SJSA1 (cell line): ENCODE results near the gene PGM1. TPM values are rescaled to one million over a fixed set of nuclear protein-coding genes. Genes with fewer than 3 reads are reported as not detected.

Experiments
- DNase-seq, 2 experiments: peaks; one replicate each; pipeline ENCODE4 v3.0.0-alpha.2; 2015 to 2020; ENCODE audit warnings: low spot score in 2 of 2, low read depth in 1 of 2
- H3K27ac ChIP-seq: fragments of 250-450 bp; sonication (Bioruptor Pico); 2 replicates; pipeline ENCODE4 v1.5.1; 2020; ENCODE audit warnings: mild to moderate bottlenecking, moderate library complexity
- H3K27me3 ChIP-seq: fragments of 250-450 bp; sonication (Bioruptor Pico); replicated peaks from 2 replicates; pipeline ENCODE4 v1.5.1; 2020; ENCODE audit warnings: mild to moderate bottlenecking, moderate library complexity
- H3K36me3 ChIP-seq: fragments of 250-450 bp; sonication (Bioruptor Pico); 2 replicates; pipeline ENCODE4 v1.5.1; 2020; ENCODE audit warnings: mild to moderate bottlenecking
- H3K4me1 ChIP-seq: fragments of 250-450 bp; sonication (Bioruptor Pico); replicated peaks from 2 replicates; pipeline ENCODE4 v1.6.1; 2021; ENCODE audit warnings: mild to moderate bottlenecking
- H3K4me3 ChIP-seq: fragments of 250-450 bp; sonication (Bioruptor Pico); 2 replicates; pipeline ENCODE4 v1.5.1; 2020; ENCODE audit warnings: mild to moderate bottlenecking
- H3K9me3 ChIP-seq: fragments of 250-450 bp; sonication (Bioruptor Pico); replicated peaks from 2 replicates; pipeline ENCODE4 v1.5.1; 2020; ENCODE audit warnings: mild to moderate bottlenecking
- total RNA-seq: library from RNA; depleted of rRNA; stranded (reverse); fragments of >200 nt; shearing (Covaris generic); gene quantifications from 2 replicates; pipeline ENCODE4 v1.2.3, GENCODE V29; 2014

Gene PGM1
- total RNA-seq, 1 experiment from 2014 or later: 42.6 TPM

- Histone ChIP-seq H3K36me3 (0 out of 2 replicates have a peak, but pooled peaks cover 7% of the 10 kb centered on the region), H3K27me3 (no peaks in the 10 kb centered on the region), H3K4me1 (no peaks in the 10 kb centered on the region), H3K4me3 (no peak overlapping the region), H3K9me3 (no peaks in the 10 kb centered on the region), H3K27ac (no peak overlapping the region)
- no peak for DNase-seq
Measured at GRCh38 chr1:63643926-63644325, 50.7 kb downstream of the PGM1 start.

GRCh38 chr1:63645317-63645716 is 52.1 kb downstream of the PGM1 start:
- DNase-seq: no peak
- Histone ChIP-seq H3K36me3 (peaks cover 15% of the 10 kb centered on the region; the same call in 1 of the 2 replicates), H3K9me3 (no peaks in the 10 kb centered on the region), H3K4me3 (no peak overlapping the region), H3K27me3 (no peaks in the 10 kb centered on the region), H3K27ac (no peak overlapping the region), H3K4me1 (no peaks in the 10 kb centered on the region)

- no peak for DNase-seq
- Histone ChIP-seq H3K4me3 (no peak overlapping the region), H3K4me1 (no peaks in the 10 kb centered on the region), H3K9me3 (no peaks in the 10 kb centered on the region), H3K36me3 (peaks cover 17% of the 10 kb centered on the region), H3K27me3 (no peaks in the 10 kb centered on the region), H3K27ac (no peak overlapping the region)
Measured at GRCh38 chr1:63648689-63649088, 55.5 kb downstream of the PGM1 start.

GRCh38 chr1:63651161-63651701 is 58.0 kb downstream of the PGM1 start:
- no peak for DNase-seq
- Histone ChIP-seq H3K27me3 (no peaks in the 10 kb centered on the region), H3K4me3 (no peak overlapping the region), H3K27ac (no peak overlapping the region), H3K4me1 (no peaks in the 10 kb centered on the region), H3K36me3 (peaks cover 17% of the 10 kb centered on the region), H3K9me3 (no peaks in the 10 kb centered on the region)

GRCh38 chr1:63653976-63654375 is 60.8 kb downstream of the PGM1 start:
- Histone ChIP-seq H3K27me3 (no peaks in the 10 kb centered on the region), H3K4me1 (no peaks in the 10 kb centered on the region), H3K4me3 (no peak overlapping the region), H3K27ac (no peak overlapping the region), H3K36me3 (peaks cover 10% of the 10 kb centered on the region), H3K9me3 (no peaks in the 10 kb centered on the region)
- no peak for DNase-seq

GRCh38 chr1:63659448-63659847 is 66.2 kb downstream of the PGM1 start:
- H3K27ac ChIP-seq: no peak overlapping the region
- peaks cover 24% of the 10 kb centered on the region for H3K4me1 ChIP-seq
- H3K27me3 ChIP-seq: no peaks in the 10 kb centered on the region
- no peaks in the 10 kb centered on the region for H3K9me3 ChIP-seq
- 0 out of 2 replicates have a peak, but pooled peaks cover 3% of the 10 kb centered on the region for H3K36me3 ChIP-seq
- DNase-seq: no peak
- no peak overlapping the region for H3K4me3 ChIP-seq

GRCh38 chr1:63662056-63662836 is 69.0 kb downstream of the PGM1 start:
- Histone ChIP-seq H3K4me1 (peaks cover 24% of the 10 kb centered on the region), H3K4me3 (no peak overlapping the region)
- DNase-seq: peak in 1 of 2 experiments; percentile 54

GRCh38 chr1:63662841-63663240 is 69.6 kb downstream of the PGM1 start:
- peak; percentile 68 to 77 for DNase-seq
- Histone ChIP-seq H3K4me3 (no peak overlapping the region), H3K36me3 (0 out of 2 replicates have a peak, but pooled peaks cover 3% of the 10 kb centered on the region), H3K27me3 (no peaks in the 10 kb centered on the region), H3K27ac (peak overlapping the region; percentile 88), H3K9me3 (peaks cover 6% of the 10 kb centered on the region), H3K4me1 (peaks cover 24% of the 10 kb centered on the region)

More at GRCh38 chr1:63662056-63662836, 69.0 kb downstream of the PGM1 start:
- Histone ChIP-seq H3K36me3 (0 out of 2 replicates have a peak, but pooled peaks cover 3% of the 10 kb centered on the region), H3K9me3 (peaks cover 6% of the 10 kb centered on the region), H3K27ac (peak overlapping the region; percentile 88), H3K27me3 (no peaks in the 10 kb centered on the region)

GRCh38 chr1:63663301-63663700 is 70.1 kb downstream of the PGM1 start:
- Histone ChIP-seq H3K27ac (peak overlapping the region; percentile 88), H3K4me1 (peaks cover 24% of the 10 kb centered on the region)
- no peak for DNase-seq

GRCh38 chr1:63663873-63664272 is 70.7 kb downstream of the PGM1 start:
- H3K27me3 ChIP-seq: no peaks in the 10 kb centered on the region
- no peak for DNase-seq
- H3K27ac ChIP-seq: peak overlapping the region; percentile 88
- peaks cover 24% of the 10 kb centered on the region for H3K4me1 ChIP-seq
- H3K4me3 ChIP-seq: no peak overlapping the region
- peaks cover 6% of the 10 kb centered on the region for H3K9me3 ChIP-seq
- H3K36me3 ChIP-seq: 0 out of 2 replicates have a peak, but pooled peaks cover 3% of the 10 kb centered on the region

More at GRCh38 chr1:63663301-63663700, 70.1 kb downstream of the PGM1 start:
- Histone ChIP-seq H3K4me3 (no peak overlapping the region), H3K27me3 (no peaks in the 10 kb centered on the region), H3K9me3 (peaks cover 6% of the 10 kb centered on the region), H3K36me3 (0 out of 2 replicates have a peak, but pooled peaks cover 3% of the 10 kb centered on the region)

GRCh38 chr1:63664742-63665141 is 71.5 kb downstream of the PGM1 start:
- H3K36me3 ChIP-seq: 0 out of 2 replicates have a peak, but pooled peaks cover 2% of the 10 kb centered on the region
- H3K27ac ChIP-seq: no peak overlapping the region
- DNase-seq: no peak
- peaks cover 6% of the 10 kb centered on the region for H3K9me3 ChIP-seq
- H3K4me3 ChIP-seq: no peak overlapping the region
- peaks cover 24% of the 10 kb centered on the region for H3K4me1 ChIP-seq
- H3K27me3 ChIP-seq: no peaks in the 10 kb centered on the region

GRCh38 chr1:63665410-63665809 is 72.2 kb downstream of the PGM1 start:
- Histone ChIP-seq H3K27ac (no peak overlapping the region), H3K27me3 (no peaks in the 10 kb centered on the region), H3K9me3 (peaks cover 6% of the 10 kb centered on the region), H3K4me3 (no peak overlapping the region), H3K36me3 (no peaks in the 10 kb centered on the region), H3K4me1 (peaks cover 24% of the 10 kb centered on the region)
- DNase-seq: no peak

- DNase-seq: no peak
Measured at GRCh38 chr1:63665824-63666223, 72.6 kb downstream of the PGM1 start.

GRCh38 chr1:63668298-63668697 is 75.1 kb downstream of the PGM1 start:
- Histone ChIP-seq H3K4me1 (peaks cover 3% of the 10 kb centered on the region), H3K27ac (no peak overlapping the region), H3K4me3 (no peak overlapping the region), H3K36me3 (no peaks in the 10 kb centered on the region), H3K27me3 (no peaks in the 10 kb centered on the region), H3K9me3 (peaks cover 6% of the 10 kb centered on the region)
- DNase-seq: no peak

More at GRCh38 chr1:63665824-63666223, 72.6 kb downstream of the PGM1 start:
- no peak overlapping the region for H3K27ac ChIP-seq
- H3K4me1 ChIP-seq: peaks cover 24% of the 10 kb centered on the region
- no peaks in the 10 kb centered on the region for H3K36me3 ChIP-seq
- peaks cover 6% of the 10 kb centered on the region for H3K9me3 ChIP-seq
- no peaks in the 10 kb centered on the region for H3K27me3 ChIP-seq
- no peak overlapping the region for H3K4me3 ChIP-seq
